GM21825 (cell line): ENCODE data around the gene PPP1R14C.

Source experiments
- ATAC-seq: cut with Tn5 transposase; IDR thresholded peaks from one replicate; pipeline ENCODE4 v1.9.1; 2021; ENCODE audit warnings: mild to moderate bottlenecking, moderate library complexity; ENCODE audit not compliant: unreplicated experiment

Gene PPP1R14C, protein sequence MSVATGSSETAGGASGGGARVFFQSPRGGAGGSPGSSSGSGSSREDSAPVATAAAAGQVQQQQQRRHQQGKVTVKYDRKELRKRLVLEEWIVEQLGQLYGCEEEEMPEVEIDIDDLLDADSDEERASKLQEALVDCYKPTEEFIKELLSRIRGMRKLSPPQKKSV

GRCh38 chr6:150142670-150143515 lies at the start of gene PPP1R14C:
Gene PPP1R14C, plus strand, starts transcription at chr6:150143044. Its CDS starts 149 bp downstream, at chr6:150143193.
- no peak for ATAC-seq

- ATAC-seq = no peak
Measured at GRCh38 chr6:150093397-150093796, 49.4 kb upstream of the PPP1R14C start.

DNA sequence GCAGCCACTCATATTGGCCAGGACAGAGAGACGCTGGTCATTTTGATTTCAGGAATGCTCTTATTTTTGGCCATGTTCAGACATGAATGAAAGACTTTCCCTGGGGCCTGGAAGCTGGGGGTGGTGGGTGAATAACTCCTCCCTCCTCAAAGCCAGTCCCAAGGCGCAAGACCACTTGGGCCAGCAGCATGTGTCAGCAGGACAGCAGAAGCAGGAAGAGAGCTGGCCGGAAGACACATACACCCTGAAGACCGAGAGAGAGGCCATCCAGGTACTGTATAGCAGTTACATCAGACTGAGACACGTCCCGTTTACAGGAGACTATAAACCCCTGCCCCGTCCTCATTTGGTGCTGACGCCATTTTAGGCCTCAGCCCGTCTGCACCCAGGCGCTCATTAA lies 44.7 kb upstream of the PPP1R14C start:
- ATAC-seq = no peak

- ATAC-seq = no peak
Measured at GRCh38 chr6:150099546-150099945, 43.3 kb upstream of the PPP1R14C start.

DNA sequence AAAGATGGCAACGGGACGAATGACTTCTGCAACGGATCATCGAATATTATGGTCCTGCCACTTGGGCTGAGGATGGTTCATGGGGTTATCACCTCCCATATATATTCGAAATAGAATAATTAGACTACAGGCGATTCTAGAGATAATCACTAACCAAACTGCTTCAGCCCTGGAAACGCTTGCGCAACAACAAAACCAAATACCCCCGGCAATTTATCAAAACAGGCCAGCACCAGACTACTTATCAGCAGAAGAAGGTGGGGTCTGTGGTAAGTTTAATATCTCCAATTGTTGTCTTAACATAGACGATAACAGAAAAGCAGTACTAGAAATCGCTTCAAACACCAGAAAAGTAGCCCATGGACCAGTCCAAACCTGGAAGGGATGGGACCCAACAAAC lies 42.9 kb upstream of the PPP1R14C start:
- no peak for ATAC-seq

DNA sequence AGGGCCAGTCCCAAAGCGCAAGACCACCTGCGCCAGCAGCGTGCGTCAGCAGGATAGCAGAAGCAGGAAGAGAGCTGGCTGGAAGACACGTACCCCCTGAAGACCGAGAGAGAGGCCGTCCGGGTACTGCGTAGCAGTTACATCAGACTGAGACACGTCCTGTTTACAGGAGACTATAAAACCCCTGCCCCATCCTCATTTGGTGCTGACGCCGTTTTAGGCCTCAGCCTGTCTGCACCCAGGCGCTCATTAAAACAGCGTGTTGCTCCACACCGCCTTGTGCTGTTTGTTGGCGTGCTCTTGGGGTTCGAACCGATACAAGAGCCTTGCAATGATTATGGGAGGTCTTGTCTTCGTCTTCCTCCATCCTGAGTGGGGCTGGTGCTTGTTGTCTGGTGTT lies 42.1 kb upstream of the PPP1R14C start:
- no peak for ATAC-seq

GRCh38 chr6:150102750-150103270 lies 40.0 kb upstream of the PPP1R14C start:
- no peak for ATAC-seq

GRCh38 chr6:150112233-150112632 lies 30.6 kb upstream of the PPP1R14C start:
- no peak for ATAC-seq

- no peak for ATAC-seq
Measured at GRCh38 chr6:150115769-150116168, 27.1 kb upstream of the PPP1R14C start.

GRCh38 chr6:150116200-150116800 lies 26.5 kb upstream of the PPP1R14C start:
- ATAC-seq = no peak

- ATAC-seq = no peak
Measured at GRCh38 chr6:150118203-150118602, 24.6 kb upstream of the PPP1R14C start.

DNA sequence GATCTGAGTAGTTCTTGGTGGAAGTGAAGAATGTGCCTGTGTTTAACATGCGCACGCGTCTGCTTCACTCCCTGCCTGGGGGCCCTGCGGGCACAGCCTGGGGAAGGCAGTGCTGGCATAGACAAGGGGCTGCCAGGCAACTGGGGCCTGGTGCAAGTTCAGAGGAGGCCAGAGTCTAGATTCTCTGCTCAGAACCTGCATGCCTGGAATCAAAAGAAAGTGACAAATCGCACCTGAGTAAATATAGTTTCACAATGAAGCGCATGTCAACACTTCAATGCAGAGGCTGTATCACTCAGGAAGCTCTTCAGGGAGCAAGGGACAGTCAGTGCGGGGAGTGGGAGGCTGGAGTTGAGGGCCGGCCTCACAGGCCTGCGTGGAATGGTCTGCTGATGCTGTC lies 24.2 kb upstream of the PPP1R14C start:
- ATAC-seq = no peak

- no peak for ATAC-seq
Measured at GRCh38 chr6:150119173-150119572, 23.7 kb upstream of the PPP1R14C start.

DNA sequence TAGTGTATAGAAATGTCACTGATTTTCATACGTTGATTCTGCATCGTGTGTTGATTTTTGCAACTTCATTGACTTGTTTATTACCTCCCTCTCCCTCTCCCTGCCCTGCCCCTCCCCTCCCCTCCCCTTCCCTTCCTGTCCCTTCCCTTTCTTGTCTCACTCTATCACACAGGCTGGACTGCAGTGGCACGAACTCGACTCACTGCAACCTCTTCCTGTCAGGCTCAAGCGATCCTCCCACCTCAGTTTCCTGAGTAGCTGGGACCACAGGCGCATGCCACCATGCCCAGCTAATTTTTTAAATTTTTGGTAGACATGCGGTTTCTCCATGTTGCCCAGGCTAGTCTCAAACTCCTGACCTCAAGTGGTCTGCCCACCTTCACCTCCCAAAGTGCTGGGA lies 19.2 kb upstream of the PPP1R14C start:
- no peak for ATAC-seq

DNA sequence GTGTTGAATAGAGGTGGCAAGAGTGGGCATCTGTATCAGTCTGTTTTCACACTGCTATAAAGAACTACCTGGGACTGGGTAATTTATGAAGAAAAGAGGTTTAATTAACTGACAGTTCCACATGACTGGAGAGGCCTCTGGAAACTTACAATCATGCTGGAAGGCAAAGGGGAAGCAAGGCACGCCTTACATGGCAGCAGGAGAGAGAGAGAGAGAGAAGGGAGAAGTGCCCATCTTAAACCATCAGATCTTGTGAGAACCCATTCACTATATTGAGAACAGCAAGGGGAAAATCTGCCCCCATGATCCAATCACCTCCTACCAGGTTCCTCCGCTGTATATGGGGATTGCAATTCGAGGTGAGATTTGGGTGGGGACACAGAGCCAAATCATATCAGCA lies 18.6 kb upstream of the PPP1R14C start:
- no peak for ATAC-seq

GRCh38 chr6:150126641-150127291 lies 16.1 kb upstream of the PPP1R14C start:
- ATAC-seq = no peak

GRCh38 chr6:150128425-150128824 lies 14.4 kb upstream of the PPP1R14C start:
- no peak for ATAC-seq

- ATAC-seq = no peak
Measured at GRCh38 chr6:150129616-150130505, 13.0 kb upstream of the PPP1R14C start.

DNA sequence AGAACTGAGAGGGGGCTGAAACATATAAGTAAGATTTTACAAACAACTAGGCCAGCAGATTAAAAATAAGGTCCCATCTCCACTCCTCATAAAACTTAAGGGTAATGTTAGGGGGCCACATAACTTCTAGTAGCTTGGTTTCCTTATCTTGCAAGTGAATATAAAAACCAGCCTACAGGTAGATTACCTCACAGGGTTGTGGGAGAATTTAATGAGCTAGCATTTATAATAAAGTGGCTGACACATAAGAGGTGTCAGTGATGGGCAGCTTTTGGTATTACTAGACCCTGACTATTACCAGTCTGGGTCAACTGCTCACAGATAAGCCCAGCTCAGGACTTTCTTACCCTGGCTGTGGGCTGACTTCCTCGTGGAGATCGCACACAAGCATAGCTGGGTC lies 9.2 kb upstream of the PPP1R14C start:
- no peak for ATAC-seq

GRCh38 chr6:150134280-150134920 lies 8.4 kb upstream of the PPP1R14C start:
- no peak for ATAC-seq
